Progenitor cell of endocrine pancreas (in vitro differentiated cells): ENCODE data around the gene LUC7L3. TPM values are rescaled to one million over a fixed set of nuclear protein-coding genes. Genes with fewer than 3 reads are reported as not detected.

ENCODE experiments used
- DNase-seq: peaks from one replicate; pipeline ENCODE4 v3.0.0; 2021; ENCODE audit warnings: low spot score; ENCODE audit not compliant: unreplicated experiment
- H3K27ac Mint-ChIP-seq: 2 replicates; pipeline ENCODE4 v1.8.0; 2021; ENCODE audit warnings: mild to moderate bottlenecking, moderate library complexity, mixed read lengths
- H3K27me3 Mint-ChIP-seq: 2 replicates; pipeline ENCODE4 v1.8.0; 2021; ENCODE audit warnings: mixed read lengths
- H3K36me3 Mint-ChIP-seq: 2 replicates; pipeline ENCODE4 v1.8.0; 2022; ENCODE audit warnings: mixed read lengths; ENCODE audit not compliant: insufficient read depth
- H3K4me1 Mint-ChIP-seq: 2 replicates; pipeline ENCODE4 v1.8.0; 2021; ENCODE audit warnings: low read depth, mixed read lengths
- H3K4me3 Mint-ChIP-seq: 2 replicates; pipeline ENCODE4 v1.8.0; 2021; ENCODE audit warnings: low read depth, mild to moderate bottlenecking, moderate library complexity, mixed read lengths
- H3K9me3 Mint-ChIP-seq: 2 replicates; pipeline ENCODE4 v1.8.0; 2021; ENCODE audit warnings: low read depth, mixed read lengths
- CTCF ChIP-seq: fragments of 200-600 bp; sonication (generic); IDR thresholded peaks from one replicate; pipeline ENCODE4 v1.5.0; 2021; ENCODE audit warnings: antibody characterized with exemption, mild to moderate bottlenecking; ENCODE audit not compliant: unreplicated experiment
- total RNA-seq: library from RNA; stranded (reverse); gene quantifications from 2 replicates; pipeline ENCODE4 v1.2.1, GENCODE V29; 2021

Gene LUC7L3
- total RNA-seq, 1 donor from 2014 or later = 168 TPM

- no peak for TF ChIP-seq CTCF
- H3K9me3 Mint-ChIP-seq = no peaks in the 10 kb centered on the region
- H3K27ac Mint-ChIP-seq = no peak overlapping the region
- peaks cover 16% of the 10 kb centered on the region for H3K4me1 Mint-ChIP-seq
- H3K4me3 Mint-ChIP-seq = no peak overlapping the region
- no peak for DNase-seq
- no peaks in the 10 kb centered on the region for H3K36me3 Mint-ChIP-seq
- H3K27me3 Mint-ChIP-seq = no peaks in the 10 kb centered on the region
These were observed 47.6 kb downstream of the LUC7L3 start for GRCh38 chr17:50767030-50767429.

GRCh38 chr17:50767446-50767845, 48.0 kb downstream of the LUC7L3 start, which contains the start of gene ANKRD40CL:
ANKRD40CL (minus strand) TSS chr17:50767518; CDS start chr17:50766913, 605 bp downstream.
- Mint-ChIP-seq H3K27ac (no peak within 1 kb of the TSS), H3K4me3 (no peak within 1 kb of the TSS)
- TF ChIP-seq CTCF = no peak

GRCh38 chr17:50768346-50768761, 49.0 kb downstream of the LUC7L3 start:
- Mint-ChIP-seq H3K4me3 (no peak overlapping the region), H3K36me3 (no peaks in the 10 kb centered on the region), H3K9me3 (no peaks in the 10 kb centered on the region)

More at GRCh38 chr17:50767446-50767845, 48.0 kb downstream of the LUC7L3 start, which contains the start of gene ANKRD40CL:
- Mint-ChIP-seq H3K27me3 (no peaks in the 10 kb centered on the region), H3K9me3 (no peaks in the 10 kb centered on the region), H3K4me1 (peaks cover 16% of the 10 kb centered on the region), H3K36me3 (no peaks in the 10 kb centered on the region)
- DNase-seq = no peak

GRCh38 chr17:50769884-50770283, 50.5 kb downstream of the LUC7L3 start:
- Mint-ChIP-seq H3K27me3 (no peaks in the 10 kb centered on the region), H3K27ac (no peak overlapping the region), H3K36me3 (no peaks in the 10 kb centered on the region), H3K4me3 (no peak overlapping the region), H3K9me3 (no peaks in the 10 kb centered on the region), H3K4me1 (peaks cover 10% of the 10 kb centered on the region)
- TF ChIP-seq CTCF = no peak
- DNase-seq = no peak

More at GRCh38 chr17:50768346-50768761, 49.0 kb downstream of the LUC7L3 start:
- DNase-seq = no peak
- no peak overlapping the region for H3K27ac Mint-ChIP-seq
- no peak for TF ChIP-seq CTCF
- peaks cover 14% of the 10 kb centered on the region for H3K4me1 Mint-ChIP-seq
- no peaks in the 10 kb centered on the region for H3K27me3 Mint-ChIP-seq

- no peaks in the 10 kb centered on the region for H3K27me3 Mint-ChIP-seq
- peaks cover 10% of the 10 kb centered on the region for H3K4me1 Mint-ChIP-seq
- no peak for TF ChIP-seq CTCF
- no peak overlapping the region for H3K4me3 Mint-ChIP-seq
- DNase-seq = no peak
- H3K9me3 Mint-ChIP-seq = no peaks in the 10 kb centered on the region
- H3K27ac Mint-ChIP-seq = no peak overlapping the region
- H3K36me3 Mint-ChIP-seq = no peaks in the 10 kb centered on the region
These were observed 50.9 kb downstream of the LUC7L3 start for GRCh38 chr17:50770346-50770745.
